Cardiac ventricle fibroblast (primary cell): ENCODE measurements around the gene CCDC15. TPM values are rescaled to one million over a fixed set of nuclear protein-coding genes. Genes with fewer than 3 reads are reported as not detected.

Source experiments
- total RNA-seq: library from RNA; depleted of rRNA; stranded (reverse); fragments of >200 nt; gene quantifications from 2 replicates; pipeline ENCODE4 v1.2.3, GENCODE V29; 2015

Gene CCDC15, protein sequence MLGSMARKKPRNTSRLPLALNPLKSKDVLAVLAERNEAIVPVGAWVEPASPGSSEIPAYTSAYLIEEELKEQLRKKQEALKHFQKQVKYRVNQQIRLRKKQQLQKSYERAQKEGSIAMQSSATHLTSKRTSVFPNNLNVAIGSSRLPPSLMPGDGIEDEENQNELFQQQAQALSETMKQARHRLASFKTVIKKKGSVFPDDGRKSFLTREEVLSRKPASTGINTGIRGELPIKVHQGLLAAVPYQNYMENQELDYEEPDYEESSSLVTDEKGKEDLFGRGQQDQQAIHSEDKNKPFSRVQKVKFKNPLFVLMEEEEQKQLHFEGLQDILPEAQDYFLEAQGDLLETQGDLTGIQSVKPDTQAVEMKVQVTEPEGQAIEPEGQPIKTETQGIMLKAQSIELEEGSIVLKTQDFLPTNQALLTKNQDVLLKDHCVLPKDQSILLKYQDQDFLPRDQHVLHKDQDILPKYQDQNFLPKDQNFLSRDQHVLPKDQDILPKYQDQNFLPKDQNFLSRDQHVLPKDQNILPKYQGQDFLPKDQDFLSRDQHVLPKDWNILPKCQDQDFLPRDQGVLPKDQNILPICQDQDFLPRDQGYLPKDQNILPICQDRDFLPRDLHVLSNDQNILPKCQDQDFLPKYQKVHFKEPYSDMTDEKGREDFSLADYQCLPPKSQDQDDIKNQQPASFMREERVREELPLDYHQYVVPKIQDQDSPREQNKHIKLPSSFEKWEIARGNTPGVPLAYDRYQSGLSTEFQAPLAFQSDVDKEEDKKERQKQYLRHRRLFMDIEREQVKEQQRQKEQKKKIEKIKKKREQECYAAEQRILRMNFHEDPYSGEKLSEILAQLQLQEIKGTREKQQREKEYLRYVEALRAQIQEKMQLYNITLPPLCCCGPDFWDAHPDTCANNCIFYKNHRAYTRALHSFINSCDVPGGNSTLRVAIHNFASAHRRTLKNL
- total RNA-seq = 0.56 and 0.64 TPM in 2 replicates

DNA sequence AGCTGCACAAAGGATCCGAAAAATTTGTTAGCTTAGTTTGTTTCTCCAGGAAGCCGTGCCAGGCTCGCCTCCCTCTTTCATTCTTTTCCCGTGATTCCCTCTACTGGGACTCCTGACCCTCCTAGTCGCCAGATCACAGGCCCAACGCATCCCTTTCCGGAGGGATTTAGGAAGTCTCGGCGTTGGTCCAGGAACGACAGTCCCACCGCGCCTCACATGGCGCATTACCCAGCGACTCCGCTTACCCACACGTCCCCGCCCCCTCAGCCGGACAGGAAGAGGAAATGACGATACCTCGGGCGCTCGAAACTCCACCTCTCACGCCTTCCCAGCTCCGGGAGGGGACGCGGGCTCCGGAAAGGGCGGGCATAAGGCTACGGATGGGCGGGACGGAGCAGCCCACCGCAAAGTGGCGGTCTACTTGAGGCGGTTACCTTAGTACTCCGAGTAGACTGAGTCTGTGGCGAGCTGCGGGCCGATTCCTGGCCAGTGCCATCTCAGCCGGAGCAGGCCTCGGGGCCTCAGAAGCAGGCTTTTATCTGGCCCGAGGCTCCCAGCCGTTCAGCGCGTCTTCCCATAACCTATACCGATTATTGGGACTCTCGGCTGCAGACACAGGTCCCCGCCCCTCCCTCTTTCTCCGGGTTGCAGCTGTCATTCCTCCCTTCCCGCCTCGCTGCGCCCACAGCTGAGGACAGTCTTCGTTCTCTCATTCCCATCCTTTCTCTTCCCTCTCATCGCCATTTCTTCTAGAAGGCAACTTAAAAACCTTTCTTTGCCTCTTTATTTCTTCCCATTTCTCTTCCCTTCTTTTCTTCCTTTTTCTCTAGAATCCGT lies at the start of gene CCDC15:
CCDC15 (plus strand) TSS at position 450 of the 837 bp plus-strand sequence. CDS start 531 bp downstream, outside the sequence.

DNA sequence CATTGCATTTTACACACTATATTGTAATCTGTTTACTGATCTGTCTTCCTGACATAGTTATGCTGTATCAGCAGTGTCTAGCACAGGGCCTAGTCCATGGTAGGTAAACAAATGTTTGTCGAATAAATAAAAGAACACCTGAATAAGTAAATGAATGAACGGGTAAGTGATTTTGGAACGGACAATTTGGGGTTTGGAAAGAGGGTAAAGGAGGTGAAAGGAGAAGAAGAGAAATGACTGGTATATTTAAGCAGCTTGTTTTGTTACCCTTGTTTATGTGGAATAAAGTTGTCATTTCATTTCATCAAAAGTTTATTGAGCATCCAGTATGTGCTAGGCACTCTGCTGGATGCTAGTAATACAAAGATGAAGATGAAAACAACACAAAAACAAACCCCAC lies 35.1 kb upstream of the CCDC15 start, which contains the start of gene HEPN1:
HEPN1 (plus strand) TSS at position 301 of the 400 bp plus-strand sequence.

DNA sequence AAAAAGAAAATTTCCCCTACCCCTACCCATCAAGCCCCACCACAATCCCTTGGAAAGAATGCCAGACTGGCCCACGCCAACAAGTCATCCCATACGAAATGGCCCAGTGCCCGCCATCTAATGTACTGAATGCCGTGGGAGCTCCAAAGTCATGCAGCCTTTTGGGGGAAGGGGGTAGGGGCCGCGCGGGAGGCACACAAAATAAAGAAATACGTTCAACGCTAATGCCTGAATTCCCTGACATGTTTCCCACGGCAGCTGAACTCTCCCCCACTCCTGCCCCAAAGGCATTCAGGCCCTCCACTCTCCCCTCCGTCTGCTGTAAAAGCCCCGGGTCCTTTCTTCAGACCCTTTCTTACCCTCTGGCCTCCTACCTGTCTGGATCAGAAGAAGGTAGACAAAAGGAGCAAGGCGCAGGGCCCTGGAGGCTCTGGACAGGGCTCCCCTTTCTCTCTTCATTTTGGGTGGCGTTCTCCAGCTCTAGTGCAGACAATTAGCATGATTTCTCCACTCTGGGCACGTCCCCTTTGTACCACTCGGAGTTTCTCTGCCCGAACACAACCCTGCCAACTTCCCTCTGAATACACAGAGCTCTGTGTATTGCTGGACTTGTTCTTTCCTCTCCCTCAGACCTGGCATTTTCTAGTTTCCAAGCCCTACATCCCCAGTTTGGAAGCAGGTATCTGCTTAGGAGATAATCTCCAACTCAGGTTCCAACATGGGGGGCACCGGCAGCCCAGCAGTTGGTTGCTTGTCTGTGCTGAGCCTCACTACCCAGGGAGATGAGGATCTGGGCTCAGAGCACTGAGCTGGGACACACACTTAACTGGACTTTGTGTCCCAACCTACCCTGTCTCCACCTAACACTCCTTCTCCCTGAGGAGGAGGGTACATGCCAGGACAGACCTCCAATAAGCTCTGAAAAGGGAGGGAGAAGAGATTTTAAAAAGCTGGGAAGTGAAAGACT lies 18.2 kb upstream of the CCDC15 start, which contains the start of gene HEPACAM:
HEPACAM (minus strand) TSS at position 500 of the 967 bp plus-strand sequence; CDS start at position 459, 41 bp downstream.

DNA sequence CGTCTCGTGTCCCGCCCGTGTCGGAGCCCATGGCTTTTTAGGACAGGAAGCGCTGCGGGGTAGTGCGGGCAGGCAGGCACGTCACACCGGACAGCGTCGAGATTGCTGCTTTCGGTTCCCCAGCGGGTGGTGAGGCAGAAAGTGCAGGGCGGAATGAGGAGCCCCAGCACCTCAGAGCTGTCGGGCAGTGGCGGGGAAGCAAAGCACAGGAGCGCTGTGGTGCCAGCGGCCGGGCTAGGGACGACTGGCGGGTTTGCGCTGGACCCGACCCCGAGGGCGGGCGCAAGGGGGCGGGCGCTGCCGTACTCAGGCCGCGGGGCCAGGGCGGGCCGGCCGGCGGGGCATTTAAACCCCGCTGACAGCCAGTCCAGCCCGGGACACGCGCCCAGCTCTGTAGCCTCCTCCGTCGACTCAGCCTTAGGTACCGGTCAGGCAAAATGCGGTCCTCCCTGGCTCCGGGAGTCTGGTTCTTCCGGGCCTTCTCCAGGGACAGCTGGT lies 109.0 kb downstream of the CCDC15 start, which contains the start of gene SLC37A2:
SLC37A2 (plus strand) TSS at position 375 of the 498 bp plus-strand sequence; CDS start at position 438, 63 bp downstream.

Other genes starting within 250 kb of the CCDC15 start
- gene NRGN, start 214.3 kb upstream of the CCDC15 start, total RNA-seq = 0.39 TPM in 1 of 2 replicates, not detected in the other
- not detected in 2 replicates for gene VSIG2, start 201.9 kb upstream of the CCDC15 start, total RNA-seq
- gene ESAM, start 191.9 kb upstream of the CCDC15 start, total RNA-seq = 8.5 and 10.4 TPM in 2 replicates
- gene MSANTD2, start 153.8 kb upstream of the CCDC15 start, total RNA-seq = 6.0 and 10.4 TPM in 2 replicates
- 4.4 and 5.5 TPM in 2 replicates for gene ROBO3, start 88.8 kb upstream of the CCDC15 start, total RNA-seq
- gene ROBO4, start 56.3 kb upstream of the CCDC15 start, total RNA-seq = 3.9 and 11.8 TPM in 2 replicates
- not detected in 2 replicates for gene HEPN1, start 35.0 kb upstream of the CCDC15 start, total RNA-seq
- gene HEPACAM, start 18.2 kb upstream of the CCDC15 start, total RNA-seq = not detected in 2 replicates
- gene SLC37A2, start 109.1 kb downstream of the CCDC15 start, total RNA-seq = not detected in 2 replicates
- 18.2 and 21.4 TPM in 2 replicates for gene TMEM218, start 157.4 kb downstream of the CCDC15 start, total RNA-seq
- gene PKNOX2, start 210.5 kb downstream of the CCDC15 start, total RNA-seq = 5.8 and 6.6 TPM in 2 replicates